Loucy (cell line): ENCODE results near the gene CAPSL.

Source experiments
- CTCF ChIP-seq: fragments of 200-600 bp; sonication (generic); conservative IDR thresholded peaks from 2 replicates; pipeline ENCODE4 v1.5.1; 2014; ENCODE audit warnings: mild to moderate bottlenecking, antibody characterized with exemption, low read length
- EZH2phosphoT487 ChIP-seq: fragments of 200-600 bp; IDR thresholded peaks from 2 replicates; pipeline ENCODE4 v1.6.1; 2018; ENCODE audit warnings: antibody characterized with exemption, mild to moderate bottlenecking, moderate library complexity, borderline replicate concordance

GRCh38 chr5:35899800-35900199 is 38.6 kb downstream of the CAPSL start:
- no peak for TF ChIP-seq CTCF
- no peak for TF ChIP-seq EZH2phosphoT487
